GM13977 (cell line): Measurements from ENCODE around the gene ADAMTSL3.

Experiments used
- DNase-seq: peaks from one replicate; pipeline ENCODE4 v3.0.0; 2012; ENCODE audit warnings: low spot score
- in situ Hi-C: fragments of 300-500 bp; cut with MboI; formaldehyde crosslinking; loops from one replicate; pipeline ENCODE4 v1.12.0; 2022; ENCODE audit warnings: low sequenced_read_pairs, low pct_unique_long_range_greater_than_20kb, mixed read lengths, inconsistent platforms; ENCODE audit not compliant: unreplicated experiment
- TF ChIP-seq, protein P1 (sequence below): IDR thresholded peaks from 2 replicates; pipeline ENCODE4 v1.5.1; 2012; ENCODE audit warnings: mild to moderate bottlenecking, control low read depth; ENCODE audit not compliant: insufficient read depth; ENCODE audit errors: extremely low read depth, missing control alignments

The ADAMTSL3 gene

DNA sequence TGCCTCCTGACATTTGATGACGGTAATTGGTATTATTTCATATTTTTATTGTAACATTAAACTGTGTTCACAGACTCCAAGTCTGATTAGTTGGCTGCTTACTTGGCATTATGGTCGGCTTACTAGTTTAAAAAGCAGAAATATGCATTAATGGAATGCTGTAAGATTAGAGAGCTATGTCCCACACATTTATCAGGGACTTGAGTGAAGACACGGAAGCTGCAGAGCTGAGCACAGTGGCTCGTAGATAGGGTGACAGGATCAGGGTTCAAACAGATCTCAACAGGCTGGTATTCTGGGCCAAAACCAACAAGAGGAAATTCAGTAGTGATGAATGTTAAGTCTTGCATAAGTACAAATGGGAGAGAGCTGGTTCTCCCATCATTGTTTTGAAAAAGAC lies 113.8 kb downstream of the ADAMTSL3 start:
- TF ChIP-seq, protein P1, sequence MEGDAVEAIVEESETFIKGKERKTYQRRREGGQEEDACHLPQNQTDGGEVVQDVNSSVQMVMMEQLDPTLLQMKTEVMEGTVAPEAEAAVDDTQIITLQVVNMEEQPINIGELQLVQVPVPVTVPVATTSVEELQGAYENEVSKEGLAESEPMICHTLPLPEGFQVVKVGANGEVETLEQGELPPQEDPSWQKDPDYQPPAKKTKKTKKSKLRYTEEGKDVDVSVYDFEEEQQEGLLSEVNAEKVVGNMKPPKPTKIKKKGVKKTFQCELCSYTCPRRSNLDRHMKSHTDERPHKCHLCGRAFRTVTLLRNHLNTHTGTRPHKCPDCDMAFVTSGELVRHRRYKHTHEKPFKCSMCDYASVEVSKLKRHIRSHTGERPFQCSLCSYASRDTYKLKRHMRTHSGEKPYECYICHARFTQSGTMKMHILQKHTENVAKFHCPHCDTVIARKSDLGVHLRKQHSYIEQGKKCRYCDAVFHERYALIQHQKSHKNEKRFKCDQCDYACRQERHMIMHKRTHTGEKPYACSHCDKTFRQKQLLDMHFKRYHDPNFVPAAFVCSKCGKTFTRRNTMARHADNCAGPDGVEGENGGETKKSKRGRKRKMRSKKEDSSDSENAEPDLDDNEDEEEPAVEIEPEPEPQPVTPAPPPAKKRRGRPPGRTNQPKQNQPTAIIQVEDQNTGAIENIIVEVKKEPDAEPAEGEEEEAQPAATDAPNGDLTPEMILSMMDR, result no peak
- no peak for DNase-seq
- in situ Hi-C loops, result no loop called here

DNA sequence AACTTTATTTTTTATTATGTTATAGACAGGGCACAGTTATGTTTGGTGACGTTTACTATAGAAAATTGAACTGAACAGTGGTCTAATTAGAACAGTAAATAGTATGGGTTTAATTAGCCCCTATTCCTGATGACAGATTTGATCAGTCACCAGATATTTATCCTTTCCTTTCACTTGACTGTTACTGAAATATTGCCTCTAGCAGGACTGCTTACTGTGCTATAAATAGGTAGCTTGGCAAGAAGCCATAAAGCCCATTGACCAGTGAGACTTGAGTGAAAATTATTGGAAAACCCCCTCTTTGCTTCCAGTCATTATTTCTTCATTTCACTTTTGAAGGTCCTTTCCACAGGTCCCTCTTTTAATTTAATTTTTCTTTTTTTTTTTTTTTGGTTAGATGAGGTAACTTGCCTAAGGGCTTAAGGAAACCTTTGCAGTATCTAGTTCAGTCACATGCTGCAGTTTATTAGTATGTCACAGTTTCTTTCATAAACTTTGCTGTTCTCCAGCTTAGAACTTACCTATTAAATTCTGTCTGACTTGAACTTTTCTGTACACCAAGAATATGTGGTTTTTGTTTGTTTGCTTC lies 115.6 kb downstream of the ADAMTSL3 start:
- no peak for DNase-seq
- in situ Hi-C loops, result no loop called here
- TF ChIP-seq, protein P1, result no peak

DNA sequence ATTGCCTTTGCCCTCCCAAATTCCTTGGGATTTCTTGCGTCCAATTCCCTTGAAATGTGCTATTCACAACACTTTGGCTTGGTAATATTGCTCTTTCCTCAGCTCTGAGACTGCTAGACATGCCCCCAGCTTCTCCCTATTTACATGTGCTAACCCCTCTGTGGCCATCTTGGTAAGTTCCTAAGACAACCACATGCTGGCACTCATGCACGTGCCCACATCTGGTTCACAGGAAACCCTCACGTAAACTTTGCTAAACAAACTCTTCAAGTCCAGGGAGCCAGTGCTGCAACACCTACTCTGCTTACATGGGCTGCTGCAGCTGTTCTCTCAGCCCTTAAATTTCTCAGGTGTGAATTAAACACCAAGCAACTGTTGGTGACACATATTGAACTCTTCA lies 121.8 kb downstream of the ADAMTSL3 start:
- no peak for DNase-seq
- in situ Hi-C loops, result no loop called here

DNA sequence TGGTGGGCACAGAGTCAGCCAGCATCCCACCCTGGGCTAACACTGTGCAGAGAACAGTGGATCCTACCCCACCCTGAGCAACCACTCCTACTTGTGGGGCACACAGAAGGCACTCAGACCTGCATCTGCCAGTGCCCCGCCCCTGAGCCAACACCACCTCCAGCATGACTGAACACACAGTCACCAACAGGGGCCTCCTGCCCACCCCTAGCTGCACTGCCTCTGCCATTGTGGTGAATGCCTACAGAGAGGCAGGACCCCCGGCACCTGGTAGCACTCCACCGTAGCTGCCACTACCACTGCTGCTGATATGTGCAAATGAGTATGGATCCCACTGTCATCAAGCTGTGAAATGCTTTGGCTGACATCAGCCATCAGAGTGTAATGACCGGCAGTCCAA lies 123.1 kb downstream of the ADAMTSL3 start:
- in situ Hi-C loops, result no loop called here

More for the DNA sequence above, 121.8 kb downstream of the ADAMTSL3 start:
- TF ChIP-seq, protein P1, result no peak

DNA sequence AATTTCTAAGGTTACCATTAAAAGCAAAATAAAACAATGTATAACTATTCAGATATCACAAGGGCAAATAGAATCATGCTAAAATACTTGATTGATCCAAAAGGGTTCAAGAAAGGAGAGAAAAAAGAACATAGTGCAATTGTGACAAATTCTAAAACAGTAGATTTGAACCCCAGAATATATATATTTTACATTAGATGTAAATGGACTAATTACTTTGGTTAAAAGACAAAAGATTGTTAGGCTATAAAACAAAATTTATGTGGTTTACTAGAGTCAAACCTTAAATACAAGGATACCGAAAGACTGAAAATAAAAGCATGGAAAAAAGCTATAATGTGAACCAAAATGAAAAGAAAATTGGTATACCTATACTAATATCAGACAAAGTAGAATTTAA lies 129.3 kb downstream of the ADAMTSL3 start:
- TF ChIP-seq, protein P1, result no peak
- no peak for DNase-seq
- in situ Hi-C loops, result no loop called here

More for the DNA sequence above, 123.1 kb downstream of the ADAMTSL3 start:
- TF ChIP-seq, protein P1, result no peak
- no peak for DNase-seq

DNA sequence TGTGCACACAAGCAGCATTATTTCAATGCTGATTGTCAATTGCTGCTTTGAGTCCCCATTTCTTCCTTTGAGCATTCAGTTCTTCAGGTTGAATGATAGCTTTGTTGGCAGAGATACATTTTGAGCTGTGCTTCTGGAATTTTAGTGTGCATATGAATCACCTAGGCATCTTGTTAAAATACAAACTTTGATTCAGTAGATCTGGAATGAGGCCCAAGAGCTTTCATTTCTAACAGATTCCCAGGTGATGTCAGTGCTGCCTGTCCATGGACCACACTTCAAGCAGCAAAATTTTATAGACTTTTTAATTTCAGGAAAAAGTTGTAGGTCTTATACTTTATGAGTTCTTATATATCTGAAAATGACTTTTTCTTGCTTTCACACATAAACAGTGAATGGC lies 131.1 kb downstream of the ADAMTSL3 start:
- in situ Hi-C loops, result no loop called here
- TF ChIP-seq, protein P1, result no peak
- no peak for DNase-seq
